SIG-M5 treated with dmso at 0.1 percent for 504 hours (cell line): Measurements from ENCODE around the gene F2RL1.
"Not testable (repeated sequence)": the region's sequence is repeated elsewhere in the genome, so short reads cannot be mapped to it uniquely, and the experiment has no call there.

Experiments used
- DNase-seq: peaks from one replicate; lab custom pipeline; 2025; ENCODE audit not compliant: unreplicated experiment; lab: John Stamatoyannopoulos, UW

Gene F2RL1, protein sequence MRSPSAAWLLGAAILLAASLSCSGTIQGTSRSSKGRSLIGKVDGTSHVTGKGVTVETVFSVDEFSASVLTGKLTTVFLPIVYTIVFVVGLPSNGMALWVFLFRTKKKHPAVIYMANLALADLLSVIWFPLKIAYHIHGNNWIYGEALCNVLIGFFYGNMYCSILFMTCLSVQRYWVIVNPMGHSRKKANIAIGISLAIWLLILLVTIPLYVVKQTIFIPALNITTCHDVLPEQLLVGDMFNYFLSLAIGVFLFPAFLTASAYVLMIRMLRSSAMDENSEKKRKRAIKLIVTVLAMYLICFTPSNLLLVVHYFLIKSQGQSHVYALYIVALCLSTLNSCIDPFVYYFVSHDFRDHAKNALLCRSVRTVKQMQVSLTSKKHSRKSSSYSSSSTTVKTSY

DNA sequence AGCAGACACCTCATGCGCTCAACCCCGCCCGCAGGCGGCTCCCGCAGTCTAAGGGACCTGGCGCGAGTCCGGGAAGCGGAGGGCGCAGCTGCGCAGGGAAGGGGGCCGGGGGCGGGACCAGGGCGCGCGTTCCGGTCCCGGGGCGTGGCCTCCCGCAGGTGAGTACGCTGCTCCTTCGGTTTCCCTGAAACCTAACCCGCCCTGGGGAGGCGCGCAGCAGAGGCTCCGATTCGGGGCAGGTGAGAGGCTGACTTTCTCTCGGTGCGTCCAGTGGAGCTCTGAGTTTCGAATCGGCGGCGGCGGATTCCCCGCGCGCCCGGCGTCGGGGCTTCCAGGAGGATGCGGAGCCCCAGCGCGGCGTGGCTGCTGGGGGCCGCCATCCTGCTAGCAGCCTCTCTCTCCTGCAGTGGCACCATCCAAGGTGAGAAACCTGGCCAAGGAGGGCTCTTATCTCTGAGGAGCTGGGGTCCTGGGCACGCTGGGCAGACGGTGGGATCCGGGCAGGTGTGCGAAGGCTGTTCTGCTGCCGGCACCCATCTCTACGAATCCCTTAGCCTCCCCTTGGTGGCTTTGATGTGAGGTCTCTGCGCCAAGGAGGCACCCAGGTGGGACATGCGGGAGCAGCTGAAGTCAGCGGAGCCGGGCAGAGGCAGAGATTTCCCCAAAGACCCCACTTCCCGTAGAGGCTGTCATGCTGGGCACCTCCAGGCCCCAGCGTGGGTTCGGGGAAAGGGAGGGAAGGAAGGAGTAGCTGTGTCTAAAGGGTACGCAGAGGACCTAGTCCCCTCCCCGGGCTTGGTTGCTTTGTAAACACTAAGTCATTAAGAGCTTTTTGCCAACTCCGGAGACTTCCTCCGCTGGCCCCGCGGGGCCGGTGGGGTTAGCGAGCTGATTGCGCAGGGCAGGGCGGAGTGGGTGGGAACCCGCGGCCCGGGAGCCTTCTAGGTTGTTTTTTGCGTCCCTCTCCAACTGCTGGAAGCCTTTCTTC is at the start of gene F2RL1:
F2RL1 (plus strand) TSS at position 187 of the 988 bp plus-strand sequence; CDS start at position 340, 153 bp downstream.
- DNase-seq, result peak; percentile 12

GRCh38 chr5:76771041-76771440 is 47.8 kb upstream of the F2RL1 start:
- not testable (repeated sequence) for DNase-seq

GRCh38 chr5:76771705-76772405 is 47.0 kb upstream of the F2RL1 start:
- DNase-seq, result no peak

- no peak for DNase-seq
These were observed 42.9 kb upstream of the F2RL1 start for GRCh38 chr5:76775921-76776320.

DNA sequence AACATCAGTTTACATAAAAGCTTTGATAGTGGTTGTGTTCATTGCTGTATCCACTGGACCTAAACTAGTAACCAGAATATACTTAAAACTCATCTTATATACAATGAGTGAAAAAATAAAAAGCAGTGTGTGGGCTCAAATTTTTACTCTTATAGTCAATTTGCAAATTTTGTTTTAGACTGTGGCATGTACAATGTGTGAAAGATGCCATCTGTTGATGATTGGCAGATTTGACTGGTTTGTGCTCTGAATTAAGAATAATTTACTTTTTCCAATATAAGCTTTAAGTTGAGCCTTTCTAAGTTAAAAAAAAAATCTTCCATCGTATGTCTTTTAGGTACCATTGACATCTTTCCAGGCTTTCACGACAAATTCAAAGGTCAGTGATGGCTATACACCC is 42.4 kb upstream of the F2RL1 start:
- DNase-seq, result no peak

DNA sequence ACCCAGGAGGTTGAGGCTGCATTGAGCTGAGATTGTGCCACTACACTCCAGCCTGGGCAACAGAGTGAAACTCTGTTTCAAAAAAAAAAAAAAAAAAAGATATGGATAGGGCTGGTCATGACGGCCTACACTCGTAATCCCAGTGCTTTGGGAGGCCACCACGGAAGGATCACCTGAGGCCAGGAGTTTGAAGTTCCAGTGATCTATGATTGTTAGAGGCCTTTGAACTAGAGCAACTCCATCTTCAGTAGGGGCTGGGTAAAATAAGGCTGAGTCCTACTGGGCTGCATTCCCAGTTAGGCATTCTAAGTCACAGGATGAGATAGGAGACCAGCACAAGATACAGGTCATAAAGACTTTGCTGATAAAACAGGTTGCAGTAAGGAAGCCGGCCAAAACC is 38.2 kb upstream of the F2RL1 start:
- DNase-seq, result not testable (repeated sequence)

DNA sequence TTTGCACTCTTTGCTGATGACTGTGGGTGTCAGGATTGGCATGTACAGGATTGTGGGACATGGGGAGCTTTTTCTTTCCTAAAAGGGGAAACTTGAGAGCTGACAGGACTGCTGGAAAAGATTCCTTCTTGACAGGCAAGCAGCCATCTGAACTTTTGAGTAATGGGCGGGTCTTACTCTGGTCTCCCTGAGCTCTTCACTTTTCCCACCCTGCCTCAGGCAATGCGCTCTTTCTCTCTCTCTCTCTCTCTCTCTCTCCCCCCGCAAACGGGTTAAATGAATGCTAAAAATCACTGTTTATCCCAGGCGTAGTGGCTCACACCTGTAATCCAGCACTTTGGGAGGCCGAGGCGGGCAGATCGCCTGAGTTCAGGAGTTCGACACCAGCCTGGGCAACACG is 37.1 kb upstream of the F2RL1 start:
- no peak for DNase-seq

GRCh38 chr5:76782444-76782843 is 36.4 kb upstream of the F2RL1 start:
- no peak for DNase-seq

- peak; percentile 8 for DNase-seq
These were observed 31.6 kb upstream of the F2RL1 start for GRCh38 chr5:76787237-76787636.

DNA sequence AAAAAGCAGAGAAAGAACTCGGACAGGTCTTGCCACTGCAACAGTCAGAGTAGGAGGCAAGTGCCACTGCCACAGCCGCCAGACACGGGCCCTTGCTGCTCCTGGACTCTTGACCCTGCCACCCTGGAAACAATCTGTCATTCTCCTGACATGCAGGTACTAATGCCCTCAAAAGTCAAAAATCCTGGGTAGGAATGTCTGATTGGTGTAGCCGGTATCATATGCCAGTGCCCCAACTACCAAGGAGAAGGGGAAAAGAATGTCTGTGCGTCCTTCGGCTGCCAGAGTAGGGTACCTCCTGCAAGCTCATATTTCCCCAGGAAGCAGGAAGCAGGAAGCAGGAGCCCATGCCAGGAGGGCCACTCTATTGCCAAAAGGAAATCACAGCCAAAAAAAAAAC is 30.5 kb upstream of the F2RL1 start:
- DNase-seq, result no peak

DNA sequence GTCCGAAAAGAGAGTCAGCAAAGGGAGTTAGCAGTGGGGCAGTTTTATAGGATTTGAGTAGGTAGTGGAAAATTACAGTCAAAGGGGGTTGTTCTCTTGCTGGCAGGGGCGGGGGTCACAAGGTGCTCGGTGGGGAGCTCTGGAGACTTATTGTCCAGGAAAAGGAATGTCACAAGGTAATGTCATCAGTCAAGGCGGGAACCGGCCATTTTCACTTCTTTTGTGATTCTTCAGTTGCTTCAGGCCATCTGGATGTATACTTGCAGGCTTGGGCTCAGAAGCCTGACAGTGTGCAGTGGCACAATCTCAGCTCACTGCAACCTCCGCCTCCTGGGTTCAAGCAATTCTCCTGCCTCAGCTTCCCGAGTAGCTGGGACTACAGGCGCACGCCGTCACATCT is 29.6 kb upstream of the F2RL1 start:
- not testable (repeated sequence) for DNase-seq

- no peak for DNase-seq
These were observed 28.7 kb upstream of the F2RL1 start for GRCh38 chr5:76789991-76790581.

GRCh38 chr5:76790632-76791290 is 28.1 kb upstream of the F2RL1 start:
- no peak for DNase-seq

- DNase-seq, result no peak
These were observed 27.4 kb upstream of the F2RL1 start for GRCh38 chr5:76791461-76791860.

- no peak for DNase-seq
These were observed 24.0 kb upstream of the F2RL1 start for GRCh38 chr5:76794871-76795270.

- no peak for DNase-seq
These were observed 19.2 kb upstream of the F2RL1 start for GRCh38 chr5:76799588-76799987.

DNA sequence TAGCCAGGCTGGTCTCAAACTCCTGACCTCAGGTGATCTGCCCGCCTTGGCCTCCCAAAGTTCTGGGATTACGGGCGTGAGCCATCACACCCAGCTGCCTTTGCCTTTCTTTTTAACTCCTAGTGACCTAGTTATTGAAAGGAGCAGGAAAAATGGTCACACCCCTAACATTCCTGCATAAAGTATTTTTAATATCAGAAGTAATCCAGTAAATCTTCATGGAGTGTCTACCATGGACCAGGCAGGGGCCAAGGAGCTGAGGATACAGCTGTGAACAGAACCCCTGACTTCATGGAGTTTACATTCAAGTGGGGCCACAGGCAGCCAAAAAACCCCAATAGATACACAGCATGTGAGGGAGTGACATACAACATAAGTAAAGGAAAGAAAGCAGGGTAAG is 18.3 kb upstream of the F2RL1 start:
- no peak for DNase-seq

DNA sequence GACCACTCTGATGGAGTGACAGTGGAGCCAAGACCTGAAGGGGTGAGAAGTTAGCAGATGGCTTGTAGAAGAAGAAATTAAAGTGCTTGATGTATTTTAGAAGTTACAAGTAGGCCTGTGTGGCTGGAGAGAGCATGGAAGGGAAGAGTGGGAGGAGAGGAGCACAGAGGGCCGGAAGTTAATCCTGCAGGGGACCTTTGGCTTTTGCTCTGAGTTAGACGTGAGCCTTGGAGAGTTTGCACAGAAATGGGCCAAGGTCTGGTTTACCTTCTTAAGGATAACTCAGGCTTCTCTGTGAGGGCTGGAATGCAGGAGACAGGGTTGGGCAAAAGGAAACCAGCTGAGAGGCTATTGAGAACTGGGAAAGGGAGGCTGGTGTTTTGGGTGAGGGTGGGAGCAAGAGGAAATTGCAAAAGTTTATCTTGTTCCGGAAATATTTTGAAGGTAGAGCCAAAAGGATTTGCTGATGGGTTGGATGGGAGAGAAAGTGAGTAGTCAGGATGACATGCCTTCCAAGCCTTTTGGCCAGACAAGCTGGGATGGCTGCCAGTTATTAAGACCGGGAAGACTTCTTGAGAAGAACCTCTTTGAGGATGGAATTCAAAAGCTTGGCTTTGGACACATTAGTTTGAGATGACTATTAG is 17.5 kb upstream of the F2RL1 start:
- DNase-seq, result no peak

- DNase-seq, result no peak
These were observed 17.0 kb upstream of the F2RL1 start for GRCh38 chr5:76801803-76802195.

DNA sequence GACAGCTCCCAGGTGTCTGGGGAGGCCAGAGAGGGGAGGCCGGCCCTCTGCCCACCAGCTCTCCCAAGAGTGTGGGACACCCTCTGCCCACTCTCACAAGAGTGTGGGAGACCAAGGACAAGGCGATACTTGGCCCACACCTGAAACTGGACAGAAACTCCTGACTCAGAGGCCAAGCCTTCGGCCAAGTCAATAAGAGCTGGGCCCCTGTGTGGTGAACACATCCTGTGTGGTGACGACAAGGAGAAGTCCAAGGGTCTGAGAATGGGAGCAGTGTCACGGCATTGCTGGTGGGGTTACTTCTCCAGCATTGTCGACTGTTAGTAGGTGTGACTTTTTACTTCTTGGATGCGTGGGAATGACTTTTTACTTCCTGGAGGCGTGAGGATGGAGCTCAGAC is 14.6 kb upstream of the F2RL1 start:
- DNase-seq, result no peak
